NB4 (cell line): ENCODE measurements around the gene TEX55.

Source experiments
- CTCF ChIP-seq: IDR thresholded peaks from one replicate; pipeline ENCODE4 v1.5.1; 2012; ENCODE audit warnings: low read depth, low read length
- MAX ChIP-seq: IDR thresholded peaks from 2 replicates; pipeline ENCODE4 v1.6.1; 2011; ENCODE audit warnings: low read depth, low read length
- MYC ChIP-seq: IDR thresholded peaks from 2 replicates; pipeline ENCODE4 v1.6.1; 2011; ENCODE audit warnings: low read depth, low read length
- POLR2A ChIP-seq: IDR thresholded peaks from 2 replicates; pipeline ENCODE4 v1.6.1; 2011; ENCODE audit warnings: mild to moderate bottlenecking; ENCODE audit not compliant: insufficient read length; ENCODE audit errors: extremely low read depth

- TF ChIP-seq CTCF (no peak), MAX (no peak), POLR2A (no peak), MYC (no peak)
Measured at GRCh38 chr3:119157971-119158370, 12.0 kb downstream of the TEX55 start.
